ENCODE measurements around the gene PFN3. TPM values are rescaled to one million over a fixed set of nuclear protein-coding genes. Genes with fewer than 3 reads are reported as not detected.
"Not testable (repeated sequence)": the region's sequence is repeated elsewhere in the genome, so short reads cannot be mapped to it uniquely, and the experiment has no call there.

Gene PFN3
- total RNA-seq, 1 donor, result not detected

GRCh38 chr5:177419046-177419445 is 18.6 kb upstream of the PFN3 start:
- no peak overlapping the region for H3K4me3 ChIP-seq (ENCODE audit: low read depth, low read length)
- no peak for TF ChIP-seq CTCF (IDR thresholded peaks at IDR 0.05; ENCODE audit: insufficient read depth, low read depth, low read length)
- peak; percentile 82 for DNase-seq (ENCODE audit: low read depth)

GRCh38 chr5:177417081-177417480 is 16.6 kb upstream of the PFN3 start:
- not testable (repeated sequence) for H3K4me3 ChIP-seq (ENCODE audit: low read depth, low read length); DNase-seq (ENCODE audit: low read depth)

- H3K4me3 ChIP-seq (ENCODE audit: low read depth, low read length), result no peak overlapping the region
- DNase-seq (ENCODE audit: low read depth), result no peak
- TF ChIP-seq CTCF (IDR thresholded peaks at IDR 0.05; ENCODE audit: insufficient read depth, low read depth, low read length), result no peak
Measured at GRCh38 chr5:177414481-177414880, 14.0 kb upstream of the PFN3 start.

- no peak overlapping the region for H3K4me3 ChIP-seq (ENCODE audit: low read depth, low read length)
- no peak for TF ChIP-seq CTCF (IDR thresholded peaks at IDR 0.05; ENCODE audit: insufficient read depth, low read depth, low read length)
- no peak for DNase-seq (ENCODE audit: low read depth)
Measured at GRCh38 chr5:177412603-177413233, 12.3 kb upstream of the PFN3 start.

GRCh38 chr5:177410575-177410974 is 10.1 kb upstream of the PFN3 start:
- no peak for DNase-seq (ENCODE audit: low read depth)
- no peak for TF ChIP-seq CTCF (IDR thresholded peaks at IDR 0.05; ENCODE audit: insufficient read depth, low read depth, low read length)
- no peak overlapping the region for H3K4me3 ChIP-seq (ENCODE audit: low read depth, low read length)

GRCh38 chr5:177409043-177409801 is 8.8 kb upstream of the PFN3 start, which contains the start of gene F12:
Gene F12, minus strand, starts transcription at chr5:177409564. Its CDS starts 37 bp downstream, at chr5:177409527.
- H3K4me3 ChIP-seq (ENCODE audit: low read depth, low read length), result no peak within 1 kb of the TSS
- DNase-seq (ENCODE audit: low read depth), result no peak
- TF ChIP-seq CTCF (IDR thresholded peaks at IDR 0.05; ENCODE audit: insufficient read depth, low read depth, low read length), result no peak

- DNase-seq (ENCODE audit: low read depth), result no peak
- H3K4me3 ChIP-seq (ENCODE audit: low read depth, low read length), result no peak overlapping the region
- no peak for TF ChIP-seq CTCF (IDR thresholded peaks at IDR 0.05; ENCODE audit: insufficient read depth, low read depth, low read length)
Measured at GRCh38 chr5:177405805-177406204, 5.3 kb upstream of the PFN3 start.

Data from fibroblast of villous mesenchyme (primary cell).